GM19455 (cell line): Measurements from ENCODE around the gene KCNQ2.
"Not testable (repeated sequence)": the region's sequence is repeated elsewhere in the genome, so short reads cannot be mapped to it uniquely, and the experiment has no call there.

Source experiments
- ATAC-seq: cut with Tn5 transposase; IDR thresholded peaks from one replicate; pipeline ENCODE4 v1.9.1; 2021; ENCODE audit not compliant: unreplicated experiment

KCNQ2 gene

DNA sequence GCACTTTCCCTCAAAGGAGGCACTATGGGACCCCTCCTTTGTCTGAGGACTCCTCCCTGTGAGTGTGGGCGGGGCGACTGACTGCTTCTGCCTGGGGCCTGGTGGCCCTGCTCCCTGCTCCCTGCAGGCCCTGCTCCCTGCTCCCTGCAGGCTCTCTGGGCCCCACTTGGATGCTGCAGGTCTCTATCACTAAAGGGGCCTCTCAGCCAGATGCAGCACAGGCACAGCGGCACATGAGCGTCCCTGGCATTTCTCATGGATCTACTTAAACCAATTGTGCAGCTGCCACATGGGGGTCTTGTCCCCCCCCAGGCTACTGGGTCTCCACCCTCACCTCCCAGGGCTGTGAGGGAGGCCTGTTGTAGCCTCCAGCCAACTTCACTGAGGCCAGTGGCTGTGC, 18.6 kb upstream of the KCNQ2 start:
- no peak for ATAC-seq

DNA sequence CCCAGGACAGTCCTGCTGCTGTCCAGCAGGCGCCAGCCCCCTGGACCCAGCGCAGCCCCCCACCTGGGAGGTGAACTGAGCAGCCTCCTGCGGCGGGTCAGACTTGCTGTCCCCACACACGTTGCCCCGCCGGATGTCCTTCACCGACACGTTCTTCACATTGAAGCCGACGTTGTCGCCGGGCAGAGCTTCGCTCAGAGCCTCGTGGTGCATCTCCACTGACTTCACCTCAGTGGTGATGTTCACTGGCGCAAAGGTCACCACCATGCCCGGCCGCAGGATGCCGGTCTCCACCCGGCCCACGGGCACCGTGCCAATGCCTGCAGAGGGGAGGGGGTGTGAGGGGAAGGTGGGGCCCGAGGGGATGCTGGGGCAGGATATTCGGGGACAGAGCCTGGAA, 18.0 kb upstream of the KCNQ2 start:
- no peak for ATAC-seq

DNA sequence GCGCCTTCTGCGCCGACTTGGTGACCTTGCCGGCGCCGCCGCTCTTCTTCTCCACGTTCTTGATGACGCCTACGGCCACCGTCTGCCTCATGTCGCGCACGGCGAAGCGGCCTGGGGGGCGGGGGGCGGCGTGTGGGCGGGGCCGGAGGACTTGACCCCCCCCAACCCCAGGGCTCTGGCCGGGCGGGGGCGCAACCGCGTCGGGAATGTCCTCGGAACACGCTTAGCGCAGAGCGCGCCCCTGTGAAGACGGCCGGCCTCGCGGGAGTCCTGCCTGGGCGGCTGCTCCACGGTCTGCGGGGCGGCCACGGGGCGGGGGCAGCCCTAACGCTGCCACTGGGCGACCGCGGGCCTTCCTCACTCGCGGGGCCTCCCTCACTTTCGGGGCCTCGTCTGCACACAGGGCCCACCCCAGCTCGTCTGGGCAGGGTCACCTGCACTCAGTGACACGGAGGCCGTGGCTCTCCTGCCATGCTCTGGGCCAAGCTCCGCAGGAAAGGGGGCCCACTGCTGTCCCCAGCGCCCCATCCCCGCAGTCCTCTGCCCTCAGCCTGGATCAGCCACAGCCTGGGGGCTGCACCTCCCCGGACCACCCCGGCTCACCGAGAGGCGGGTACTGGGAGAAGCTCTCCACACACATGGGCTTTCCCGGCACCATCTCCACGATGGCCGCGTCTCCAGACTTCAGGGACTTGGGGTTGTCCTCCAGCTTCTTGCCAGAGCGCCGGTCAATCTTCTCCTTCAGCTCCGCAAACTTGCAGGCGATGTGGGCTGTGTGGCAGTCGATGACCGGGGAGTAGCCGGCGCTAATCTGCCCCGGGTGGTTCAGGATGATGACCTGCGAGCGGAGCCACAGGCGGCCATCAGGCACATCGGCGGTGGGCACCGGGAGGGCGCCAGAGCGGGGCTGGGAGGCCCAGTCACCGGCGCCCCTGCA, 16.1 kb upstream of the KCNQ2 start:
- ATAC-seq: no peak

DNA sequence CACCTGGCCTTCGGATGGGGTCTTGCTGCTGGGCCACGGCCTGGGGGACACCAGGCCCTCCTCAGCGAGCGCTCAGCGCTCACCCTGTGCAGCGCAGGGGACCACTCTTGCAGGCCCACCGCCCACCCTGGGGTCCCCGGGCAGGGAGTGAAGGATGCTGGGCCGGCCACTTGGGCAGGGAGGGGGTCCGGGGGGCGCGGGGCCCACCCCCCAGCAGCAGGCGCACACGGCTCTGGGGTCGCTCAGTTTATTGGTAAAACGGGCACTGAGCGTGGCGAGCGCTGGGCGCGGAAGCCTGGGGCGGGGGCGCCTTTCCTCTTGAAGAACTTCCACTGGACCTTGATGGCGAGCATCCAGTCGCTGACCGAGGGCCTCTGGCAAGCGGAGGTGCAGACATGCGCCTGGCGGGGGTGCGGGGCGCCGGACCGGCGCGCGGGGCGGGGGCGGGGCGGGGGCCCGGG, 15.4 kb upstream of the KCNQ2 start:
- no peak for ATAC-seq

DNA sequence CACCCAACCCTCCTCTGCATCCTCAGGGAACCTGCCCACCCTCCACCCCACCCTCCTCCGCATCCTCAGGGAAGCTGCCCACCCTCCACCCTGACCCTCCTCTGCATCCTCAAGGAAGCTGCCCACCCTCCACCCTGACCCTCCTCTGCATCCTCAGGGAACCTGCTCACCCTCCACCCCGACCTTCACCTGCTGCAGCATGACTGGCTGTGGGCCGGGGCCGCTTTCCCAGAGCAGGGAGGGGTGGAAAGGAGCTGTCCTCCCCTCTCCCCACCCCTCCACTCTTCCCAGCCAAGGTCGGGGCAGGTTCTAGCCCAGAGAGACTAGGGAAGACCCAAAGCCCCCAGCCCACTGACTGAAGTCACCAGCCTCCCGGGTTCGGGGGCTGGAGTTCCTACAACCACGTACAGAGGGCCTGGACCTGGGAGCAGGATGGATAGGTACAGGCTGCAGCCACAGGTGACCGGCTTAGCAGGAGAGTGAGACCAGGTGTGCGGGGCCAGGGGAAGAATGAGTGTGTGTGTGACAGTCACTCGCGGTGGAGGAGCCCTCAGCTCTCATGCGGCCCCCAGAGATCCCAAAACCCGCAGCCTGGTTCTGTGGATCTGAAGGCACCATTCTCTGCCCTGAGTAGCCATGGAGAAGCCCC, 14.8 kb upstream of the KCNQ2 start:
- no peak for ATAC-seq

DNA sequence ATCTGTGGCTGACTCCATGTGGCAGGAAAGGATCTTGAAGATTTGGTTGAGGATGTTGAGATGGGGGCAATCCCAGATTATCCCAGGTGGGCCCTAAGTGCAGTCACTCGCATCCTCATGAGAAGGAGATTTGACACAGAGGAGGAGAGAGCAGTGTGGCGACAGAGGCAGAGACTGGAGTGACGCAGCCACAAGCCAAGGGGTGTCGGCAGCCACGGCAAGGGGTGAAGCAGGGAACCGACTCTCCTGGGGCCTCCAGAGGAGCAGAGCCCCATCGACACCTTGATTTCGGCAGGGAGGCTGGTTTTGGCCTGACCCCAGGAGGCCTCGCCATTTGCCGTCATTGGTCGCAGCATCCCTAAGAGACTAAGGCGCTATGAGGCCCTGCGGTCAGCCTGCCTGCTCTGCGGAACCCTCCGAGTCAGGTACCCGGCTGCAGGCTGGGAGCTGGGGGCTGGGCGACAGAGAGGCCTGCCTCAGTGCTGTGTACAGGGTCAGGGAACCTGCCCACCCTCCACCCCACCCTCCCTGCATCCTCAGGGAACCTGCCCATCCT, 13.9 kb upstream of the KCNQ2 start:
- ATAC-seq: no peak

DNA sequence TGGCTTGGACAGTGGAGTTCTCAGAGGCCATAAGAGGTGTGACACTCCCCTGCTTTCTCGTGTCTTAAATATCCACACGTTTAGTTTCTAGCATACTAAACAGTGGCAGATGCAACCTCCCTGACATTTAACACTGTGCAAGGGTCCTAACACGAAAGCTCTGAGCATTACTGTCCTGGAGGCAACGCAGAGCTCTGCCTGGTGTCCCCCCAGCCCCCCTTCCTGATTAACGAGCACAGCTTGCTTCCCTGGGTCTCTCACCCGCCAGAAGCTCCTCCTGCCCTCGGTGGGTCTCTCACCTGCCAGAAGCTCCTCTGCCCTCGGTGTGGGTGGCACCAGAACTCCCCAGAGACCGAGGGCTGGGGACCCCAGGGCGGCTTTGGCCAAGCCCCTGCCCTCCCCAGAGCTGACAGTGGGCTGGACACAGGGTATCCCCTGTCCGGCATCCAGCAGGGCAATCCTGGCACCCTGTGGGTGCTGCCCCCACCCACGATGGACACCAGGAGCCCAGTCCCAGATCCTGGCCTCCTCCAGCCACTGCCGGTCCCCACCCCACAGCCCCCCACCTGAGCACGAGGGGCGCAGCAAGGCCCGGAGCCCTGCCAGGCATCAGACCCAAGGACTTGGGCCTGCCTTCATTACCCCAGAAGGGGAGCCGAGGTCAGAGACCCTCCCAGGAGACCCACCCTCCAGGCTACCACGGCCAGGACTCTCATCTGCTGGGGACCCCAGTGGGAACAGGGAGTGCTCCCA, 12.4 kb upstream of the KCNQ2 start:
- no peak for ATAC-seq

DNA sequence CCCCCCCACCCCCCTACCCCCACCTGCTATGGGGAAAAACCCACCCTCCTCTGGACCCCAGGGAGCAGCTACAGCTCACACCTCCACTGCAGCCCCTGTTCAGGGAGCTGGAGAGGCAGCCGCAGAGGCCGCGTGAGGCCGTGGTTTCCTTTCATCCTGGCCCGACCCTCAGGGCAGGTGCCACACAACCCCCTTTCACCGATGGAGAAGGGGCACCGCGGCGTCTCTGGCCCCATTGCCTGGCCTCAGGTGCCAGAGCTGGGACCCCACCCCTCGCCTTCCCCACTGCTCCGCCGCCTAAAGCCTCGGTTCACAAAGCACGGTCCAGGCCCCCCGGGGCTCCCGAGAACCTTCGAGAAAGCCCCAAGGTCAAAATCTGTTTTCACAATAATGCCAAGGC, 11.8 kb upstream of the KCNQ2 start:
- no peak for ATAC-seq

DNA sequence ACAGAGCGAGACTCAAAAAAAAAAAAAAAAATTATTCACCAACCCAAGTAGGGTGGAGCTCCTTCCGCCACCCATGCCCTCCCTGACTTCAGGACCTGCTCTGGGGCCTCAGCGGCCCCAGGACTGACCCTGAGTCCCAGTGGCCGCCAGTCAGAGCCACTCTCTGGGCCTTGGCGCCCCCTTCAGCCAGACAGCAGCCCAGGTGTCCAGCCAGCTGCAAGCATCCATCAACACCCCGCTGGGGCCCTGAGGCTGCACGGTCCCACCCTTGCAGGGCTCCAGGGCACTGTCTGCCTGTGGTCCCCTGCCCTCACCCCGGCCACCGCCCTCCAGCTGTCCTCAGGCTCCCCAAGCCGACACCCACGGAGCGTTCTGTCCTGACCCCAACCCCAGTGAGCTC, 11.4 kb upstream of the KCNQ2 start:
- no peak for ATAC-seq

DNA sequence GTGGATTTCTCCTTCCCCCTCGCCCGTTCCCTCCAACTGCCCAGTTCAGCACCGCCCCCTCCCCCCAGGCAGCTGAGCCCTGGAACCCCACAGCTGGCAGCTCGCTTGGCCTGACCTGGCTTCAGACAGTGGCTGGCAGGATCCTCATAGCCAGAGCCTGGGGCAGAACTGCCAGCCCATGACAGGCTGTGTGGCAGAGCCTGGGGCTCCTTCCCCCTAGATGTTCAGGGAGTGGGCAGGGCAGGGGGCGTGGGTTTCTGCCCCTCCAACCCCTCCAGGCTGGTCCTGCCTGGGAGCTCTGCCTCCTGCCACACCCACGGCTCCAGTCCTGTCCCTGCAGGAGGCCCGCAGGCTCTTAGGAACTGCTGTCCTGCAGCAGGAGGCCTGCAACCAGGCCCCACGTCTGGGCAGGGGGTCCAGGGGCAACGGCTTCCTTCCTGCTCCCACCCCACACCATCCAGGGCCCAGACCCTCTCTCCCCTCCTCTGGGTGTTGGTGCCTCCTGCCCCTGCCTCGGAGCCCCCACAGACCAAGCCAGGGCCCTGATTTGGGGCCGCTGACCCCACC, 9.6 kb upstream of the KCNQ2 start:
- no peak for ATAC-seq

DNA sequence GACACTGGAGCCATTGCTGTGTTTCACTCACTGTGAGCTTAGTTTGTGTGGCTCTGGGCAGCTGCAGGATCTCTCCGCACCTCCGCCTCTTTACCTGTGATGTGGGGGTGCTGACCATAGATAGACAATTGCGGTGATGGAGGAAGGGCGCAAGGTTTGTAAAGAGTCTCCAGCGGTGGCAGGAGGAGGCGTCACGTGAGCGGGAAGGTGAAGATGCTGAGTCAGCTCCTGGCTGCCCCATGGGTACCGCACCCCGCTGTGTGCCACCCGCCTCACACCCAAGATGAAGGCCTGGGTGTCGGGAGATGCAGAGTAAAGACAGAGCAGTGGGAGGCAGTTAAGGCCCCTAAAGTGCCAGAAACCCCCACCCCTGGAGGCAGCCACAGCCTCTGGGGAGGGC, 9.0 kb upstream of the KCNQ2 start:
- ATAC-seq: no peak

DNA sequence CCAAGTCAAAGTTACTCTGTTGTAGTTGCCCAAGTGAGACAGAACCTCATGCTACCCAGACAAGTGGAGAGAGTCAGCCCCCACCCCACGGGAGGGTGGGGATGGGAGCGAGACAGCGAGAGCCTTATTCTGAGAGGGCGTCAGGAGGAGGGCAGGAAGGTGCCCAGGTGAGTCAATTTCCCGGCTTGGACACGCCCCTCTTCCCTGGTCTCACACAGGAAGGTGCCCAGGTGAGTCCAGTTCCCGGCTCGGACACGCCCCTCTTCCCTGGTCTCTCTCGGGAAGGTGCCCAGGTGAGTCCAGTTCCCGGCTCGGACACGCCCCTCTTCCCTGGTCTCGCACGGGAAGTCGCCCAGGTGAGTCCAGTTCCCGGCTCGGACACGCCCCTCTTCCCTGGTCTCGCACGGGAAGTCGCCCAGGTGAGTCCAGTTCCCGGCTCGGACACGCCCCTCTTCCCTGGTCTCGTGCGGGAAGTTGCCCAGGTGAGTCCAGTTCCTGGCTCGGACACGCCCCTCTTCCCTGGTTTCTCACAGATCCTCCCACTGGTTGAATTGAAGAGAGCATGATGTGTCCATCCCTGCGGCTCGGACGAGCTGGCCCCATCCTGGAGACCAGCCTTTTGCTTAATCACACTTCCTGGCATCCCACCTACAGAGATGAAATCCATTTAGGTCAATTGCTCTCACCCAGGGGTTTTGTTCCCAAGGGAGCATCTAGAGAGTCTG, 7.4 kb upstream of the KCNQ2 start:
- ATAC-seq: not testable (repeated sequence)

DNA sequence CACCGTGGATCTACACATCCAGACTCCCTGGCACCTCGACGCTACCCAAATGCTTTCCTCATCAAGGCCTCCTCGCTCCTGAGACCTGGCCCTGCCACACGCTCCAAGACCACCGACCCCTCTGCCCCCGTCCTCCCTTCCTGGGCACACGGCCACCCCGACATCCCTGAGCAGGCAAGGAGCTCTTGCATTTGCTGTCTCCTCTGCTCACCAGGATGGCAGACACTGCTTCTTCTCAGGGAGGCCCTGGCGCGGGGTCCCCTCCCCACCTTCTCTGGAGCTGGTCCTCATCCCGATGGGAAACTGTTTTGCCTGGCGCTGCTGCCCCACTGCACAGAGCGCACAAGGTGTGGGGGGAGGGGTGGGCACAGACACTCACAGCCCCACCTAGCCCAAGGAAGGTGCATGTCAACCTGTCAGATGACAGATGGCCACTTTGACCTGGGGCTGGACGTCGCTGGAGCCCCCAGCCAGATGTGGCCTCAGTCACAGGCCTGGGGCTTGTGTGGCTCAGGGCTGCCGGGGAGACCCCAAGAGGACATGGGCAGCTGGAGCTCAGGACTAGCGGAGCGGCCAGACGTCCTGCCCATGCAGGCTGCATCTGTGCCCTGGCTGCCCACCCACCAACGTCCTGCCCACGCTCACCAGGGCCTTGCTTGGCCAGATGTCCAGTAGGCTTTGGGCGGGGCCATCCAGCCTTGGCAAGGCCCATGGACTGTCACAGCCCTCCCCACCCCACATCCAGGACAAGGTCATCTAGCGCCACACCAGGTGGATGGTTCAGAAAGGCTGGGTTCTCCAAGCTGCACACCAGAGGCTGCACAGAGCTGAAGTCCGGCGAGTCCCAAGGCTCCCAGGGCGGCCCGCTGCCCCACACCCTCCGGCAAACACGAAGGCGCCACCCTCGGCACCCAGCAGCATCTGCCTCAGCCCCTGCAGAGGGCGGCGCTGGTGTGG, 6.2 kb upstream of the KCNQ2 start:
- ATAC-seq: no peak

DNA sequence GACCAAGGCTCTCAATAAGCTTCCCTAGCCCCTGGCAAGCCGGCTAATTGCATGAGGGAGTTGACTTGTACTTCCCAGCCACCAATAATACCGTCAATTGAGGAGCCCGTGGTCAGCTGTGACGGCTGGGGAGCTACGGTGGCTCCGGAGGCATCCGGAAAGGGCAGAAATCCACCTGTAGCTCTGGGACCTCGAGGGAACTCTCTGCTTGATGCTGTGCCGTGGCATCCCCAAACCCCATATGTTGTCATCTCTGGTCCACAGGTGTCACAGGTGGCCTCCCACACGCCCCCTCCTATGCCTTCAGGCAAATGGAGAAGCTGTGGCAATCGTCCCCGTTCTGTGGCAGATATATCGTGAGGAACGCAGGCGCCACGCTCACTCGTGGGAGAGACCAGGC, 5.5 kb upstream of the KCNQ2 start:
- no peak for ATAC-seq

DNA sequence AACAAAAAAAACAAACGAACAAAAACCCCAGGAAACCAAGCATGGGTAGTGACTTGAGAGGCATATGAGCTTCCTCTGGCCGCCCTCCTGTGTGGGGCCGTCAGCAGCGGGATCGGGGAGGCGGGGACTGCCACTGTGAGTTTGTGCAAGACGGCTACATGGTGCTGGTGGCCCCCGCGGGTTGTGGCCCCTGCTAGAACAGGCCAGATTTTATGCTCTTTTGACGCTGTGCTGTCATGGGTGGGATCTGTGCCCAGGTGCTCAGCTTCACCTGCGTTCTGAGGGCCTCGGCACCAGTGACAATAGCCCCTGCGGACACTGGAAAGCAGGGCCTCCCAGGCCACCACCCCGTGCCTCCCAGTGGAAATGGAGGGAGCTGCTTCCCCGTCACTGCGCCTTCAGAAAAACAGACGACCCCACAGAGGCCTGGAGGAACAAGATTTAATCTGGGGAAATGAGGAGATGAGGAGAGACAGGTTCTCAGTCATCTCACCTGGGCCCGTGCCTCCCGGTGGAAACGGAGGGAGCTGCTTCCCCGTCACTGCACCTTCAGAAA, 4.7 kb upstream of the KCNQ2 start:
- ATAC-seq: no peak

DNA sequence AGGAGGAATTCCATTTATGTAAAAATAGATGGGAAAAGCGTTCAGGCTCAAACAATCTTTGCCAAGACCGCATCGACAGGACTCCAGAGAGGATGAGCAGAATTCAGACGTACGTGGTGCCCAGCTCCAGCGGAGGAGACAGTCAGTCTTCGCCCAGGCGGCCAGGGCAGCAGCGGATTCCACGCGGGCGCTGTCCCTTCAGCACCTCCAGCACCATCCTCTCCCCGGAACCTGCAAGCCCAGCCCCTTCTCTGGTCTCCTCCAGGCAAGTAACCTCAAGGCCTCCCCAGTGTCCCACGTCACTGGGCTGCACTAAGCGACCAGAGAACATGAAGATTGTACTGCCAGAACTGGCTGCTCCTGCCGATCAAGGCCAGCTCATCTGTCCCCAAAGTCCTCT, 2.8 kb upstream of the KCNQ2 start:
- ATAC-seq: no peak

DNA sequence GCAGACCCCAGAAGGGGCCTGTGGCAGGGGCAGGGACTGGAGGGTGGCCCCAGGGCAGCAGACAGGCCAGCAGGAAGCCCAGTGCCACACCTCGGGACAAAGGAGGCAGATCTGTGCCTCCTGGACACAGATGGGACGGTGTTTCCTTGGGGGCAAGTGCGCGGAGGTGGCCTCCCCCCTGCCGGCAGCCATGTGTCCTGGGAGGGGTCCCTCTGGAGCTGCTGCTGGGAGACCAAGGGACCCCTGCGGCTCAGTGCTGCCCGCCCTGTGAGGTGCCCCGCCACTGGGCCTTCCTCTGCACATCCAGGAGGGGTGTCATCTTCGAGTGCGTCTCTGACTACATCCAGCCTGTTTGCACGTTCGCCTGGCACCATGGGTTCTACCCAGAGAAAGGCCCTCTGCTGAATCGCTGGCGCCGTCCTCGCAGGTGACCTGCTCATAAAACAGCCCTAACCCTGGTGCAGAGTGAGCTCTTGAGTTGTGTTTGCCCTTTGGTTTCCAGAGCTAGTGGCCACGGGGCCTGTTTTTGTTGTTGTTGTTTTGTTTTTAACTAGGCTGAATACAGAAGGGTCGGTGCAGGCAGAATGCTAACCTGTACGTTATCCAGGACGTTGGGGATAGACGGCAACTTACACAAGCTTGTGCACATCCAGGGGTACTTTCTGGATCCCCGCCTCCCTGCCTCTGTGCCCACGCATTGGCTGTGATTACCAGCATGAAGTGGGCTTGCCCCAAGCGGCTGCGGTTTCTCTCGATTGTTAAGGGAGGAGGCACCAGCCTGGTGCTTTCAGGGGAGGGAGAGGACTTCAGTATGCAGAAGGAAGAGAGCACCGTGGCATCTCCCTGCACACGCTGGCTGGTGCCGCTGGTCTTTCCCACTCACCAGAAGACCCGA, 1.3 kb upstream of the KCNQ2 start:
- ATAC-seq: no peak

DNA sequence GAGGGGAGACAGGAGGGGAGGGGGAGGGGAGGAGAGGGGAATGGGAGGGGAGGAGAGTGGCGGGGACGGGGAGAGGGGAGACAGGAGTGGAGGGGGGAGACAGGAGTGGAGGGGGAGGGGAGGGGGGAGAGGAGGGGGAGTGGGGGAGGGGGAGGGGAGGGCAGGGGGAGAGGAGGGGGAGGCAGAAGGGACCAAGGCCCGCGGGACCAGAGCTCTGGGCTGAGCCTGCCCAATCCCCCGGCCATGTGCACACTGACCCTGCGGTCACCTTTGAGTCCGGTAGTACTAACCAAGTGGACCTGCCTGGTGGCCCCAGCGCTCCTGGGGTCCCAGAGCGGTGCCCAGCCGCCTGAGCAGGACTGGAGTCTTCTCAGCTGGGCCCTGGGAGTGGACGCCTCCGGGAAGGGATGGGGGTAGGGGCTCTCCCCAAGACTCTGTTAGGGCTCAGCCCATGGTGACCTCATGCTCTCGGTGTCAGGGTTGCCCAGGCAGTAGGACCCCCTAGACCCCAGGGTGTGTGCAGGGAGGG, 471 bp upstream of the KCNQ2 start:
- no peak for ATAC-seq
